ENCODE measurements around the gene FOXE3.

Gene FOXE3

GRCh38 chr1:47465605-47466004, 49.5 kb downstream of the FOXE3 start:
- TF ChIP-seq CTCF (IDR thresholded peaks at IDR 0.05; ENCODE audit: insufficient read depth, low read length, missing control alignments), result no peak
- POLR2A ChIA-PET, result no interaction called here
- CTCF ChIA-PET, result interaction anchor here (1.1 to 2.6 kb wide), 2 partner anchors 28 to 33 kb away, joined by 3 to 14 read pairs; partner anchors contain the start of gene FOXD2
- DNase-seq (ENCODE audit: low read depth, low spot score), result no peak
- H3K4me3 ChIP-seq (ENCODE audit: low read depth, low read length), result no peak overlapping the region

All from AG04449 (cell line).